Neural cell (in vitro differentiated cells): Measurements from ENCODE around the gene ADAMTS2. TPM values are rescaled to one million over a fixed set of nuclear protein-coding genes. Genes with fewer than 3 reads are reported as not detected.

Source experiments
- H2AFZ ChIP-seq: fragments of 200-600, 300-800 bp; sonication (generic), shearing (Covaris generic); 2 replicates; pipeline ENCODE4 v1.6.0; 2014; ENCODE audit warnings: low read depth, mild to moderate bottlenecking, antibody characterized with exemption, low read length, moderate library complexity
- H3F3A ChIP-seq: fragments of 200-600 bp; shearing (Covaris generic); 2 replicates; pipeline ENCODE4 v1.6.1; 2016; ENCODE audit warnings: mild to moderate bottlenecking, moderate library complexity, mixed read lengths, antibody characterized with exemption, low read length; ENCODE audit not compliant: insufficient read depth, poor library complexity, severe bottlenecking
- H3K27ac ChIP-seq: fragments of 200-600, 300-800 bp; sonication (generic), shearing (Covaris generic); 2 replicates; pipeline ENCODE4 v1.5.1; 2014; ENCODE audit warnings: mild to moderate bottlenecking, low read length, moderate library complexity
- H3K27me3 ChIP-seq: fragments of 300-800, 200-600 bp; sonication (generic), shearing (Covaris generic); 2 replicates; pipeline ENCODE4 v1.6.0; 2014; ENCODE audit warnings: mild to moderate bottlenecking, low read depth, low read length, moderate library complexity; ENCODE audit not compliant: insufficient read depth
- H3K36me3 ChIP-seq: fragments of 300-800, 200-600 bp; sonication (generic), shearing (Covaris generic); 2 replicates; pipeline ENCODE4 v1.5.1; 2014; ENCODE audit warnings: mild to moderate bottlenecking, antibody characterized with exemption, low read length, moderate library complexity; ENCODE audit not compliant: insufficient read depth
- H3K4me2 ChIP-seq: fragments of 300-800, 200-600 bp; sonication (generic), shearing (Covaris generic); 2 replicates; pipeline ENCODE4 v1.6.0; 2014; ENCODE audit warnings: mild to moderate bottlenecking, low read length
- H3K4me3 ChIP-seq: fragments of 300-800, 200-600 bp; sonication (generic), shearing (Covaris generic); 2 replicates; pipeline ENCODE4 v1.5.1; 2014; ENCODE audit warnings: mild to moderate bottlenecking, low read length, moderate library complexity
- H3K79me2 ChIP-seq: fragments of 200-600 bp; shearing (Covaris generic); replicated peaks from 2 replicates; pipeline ENCODE4 v1.6.0; 2014; ENCODE audit warnings: mild to moderate bottlenecking, low read length, moderate library complexity; ENCODE audit not compliant: insufficient read depth
- H3K9ac ChIP-seq: fragments of 300-800, 200-600 bp; sonication (generic), shearing (Covaris generic); 2 replicates; pipeline ENCODE4 v1.6.1; 2016; ENCODE audit warnings: mild to moderate bottlenecking, low read length, mixed read lengths
- H3K9me2 ChIP-seq: fragments of 200-600 bp; shearing (Covaris generic); 2 replicates; pipeline ENCODE4 v1.6.1; 2016; ENCODE audit warnings: mild to moderate bottlenecking, low read length, mixed read lengths; ENCODE audit not compliant: insufficient read depth
- H3K9me3 ChIP-seq: fragments of 200-600, 300-800 bp; sonication (generic), shearing (Covaris generic); 2 replicates; pipeline ENCODE4 v1.6.1; 2016; ENCODE audit warnings: mild to moderate bottlenecking, mixed run types, low read length, moderate library complexity, mixed read lengths
- H4K20me1 ChIP-seq: fragments of 200-600 bp; shearing (Covaris generic); 2 replicates; pipeline ENCODE4 v1.6.1; 2016; ENCODE audit warnings: mild to moderate bottlenecking, mixed run types; ENCODE audit not compliant: insufficient read depth
- EP300 ChIP-seq: fragments of 450-650 bp; conservative IDR thresholded peaks from 2 replicates; pipeline ENCODE4 v1.6.1; 2014; ENCODE audit warnings: antibody characterized with exemption, mild to moderate bottlenecking, moderate library complexity; ENCODE audit not compliant: poor library complexity, severe bottlenecking
- EZH2 ChIP-seq: fragments of 200-600, 300-800 bp; shearing (Covaris generic), sonication (generic); IDR thresholded peaks from 2 replicates; pipeline ENCODE4 v1.6.1; 2014; ENCODE audit warnings: antibody characterized with exemption, low read length, borderline replicate concordance, mild to moderate bottlenecking; ENCODE audit not compliant: insufficient read depth, poor library complexity, severe bottlenecking
- MXI1 ChIP-seq: fragments of 450-650 bp; conservative IDR thresholded peaks from 2 replicates; pipeline ENCODE4 v1.6.1; 2014; ENCODE audit warnings: antibody characterized with exemption, mild to moderate bottlenecking; ENCODE audit not compliant: poor library complexity, severe bottlenecking
- POLR2AphosphoS5 ChIP-seq: IDR thresholded peaks from 2 replicates; pipeline ENCODE4 v1.6.1; 2012
- RAD21 ChIP-seq: fragments of 450-650 bp; conservative IDR thresholded peaks from 2 replicates; pipeline ENCODE4 v1.6.1; 2014; ENCODE audit warnings: antibody characterized with exemption, mild to moderate bottlenecking, moderate library complexity
- SMC3 ChIP-seq: fragments of 450-650 bp; conservative IDR thresholded peaks from 2 replicates; pipeline ENCODE4 v1.6.1; 2014; ENCODE audit warnings: antibody characterized with exemption, mild to moderate bottlenecking, moderate library complexity; ENCODE audit not compliant: poor library complexity
- TAF1 ChIP-seq: IDR thresholded peaks from 2 replicates; pipeline ENCODE4 v1.6.1; 2012; ENCODE audit warnings: low read depth
- polyA plus RNA-seq: library from polyadenylated mRNA; depleted of rRNA; stranded (reverse); fragments of >200 nt; gene quantifications from 2 replicates; pipeline ENCODE4 v1.2.3, GENCODE V29; 2014
- TF ChIP-seq, protein P1 (sequence below): fragments of 450-650 bp; IDR thresholded peaks from 2 replicates; pipeline ENCODE4 v1.5.1; 2014; ENCODE audit warnings: antibody characterized with exemption, mild to moderate bottlenecking, moderate library complexity; ENCODE audit not compliant: poor library complexity, severe bottlenecking
- TF ChIP-seq, protein P2 (sequence below): IDR thresholded peaks from 2 replicates; pipeline ENCODE4 v1.6.1; 2012; ENCODE audit warnings: borderline replicate concordance

The ADAMTS2 gene
- polyA plus RNA-seq, 1 donor from 2014 or later: 0.61 TPM

- no peak overlapping the region for H3K4me3 ChIP-seq
- no peaks in the 10 kb centered on the region for H3K9me3 ChIP-seq
- no peak overlapping the region for H3K4me2 ChIP-seq
- no peak for TF ChIP-seq TAF1
- TF ChIP-seq, protein P1, sequence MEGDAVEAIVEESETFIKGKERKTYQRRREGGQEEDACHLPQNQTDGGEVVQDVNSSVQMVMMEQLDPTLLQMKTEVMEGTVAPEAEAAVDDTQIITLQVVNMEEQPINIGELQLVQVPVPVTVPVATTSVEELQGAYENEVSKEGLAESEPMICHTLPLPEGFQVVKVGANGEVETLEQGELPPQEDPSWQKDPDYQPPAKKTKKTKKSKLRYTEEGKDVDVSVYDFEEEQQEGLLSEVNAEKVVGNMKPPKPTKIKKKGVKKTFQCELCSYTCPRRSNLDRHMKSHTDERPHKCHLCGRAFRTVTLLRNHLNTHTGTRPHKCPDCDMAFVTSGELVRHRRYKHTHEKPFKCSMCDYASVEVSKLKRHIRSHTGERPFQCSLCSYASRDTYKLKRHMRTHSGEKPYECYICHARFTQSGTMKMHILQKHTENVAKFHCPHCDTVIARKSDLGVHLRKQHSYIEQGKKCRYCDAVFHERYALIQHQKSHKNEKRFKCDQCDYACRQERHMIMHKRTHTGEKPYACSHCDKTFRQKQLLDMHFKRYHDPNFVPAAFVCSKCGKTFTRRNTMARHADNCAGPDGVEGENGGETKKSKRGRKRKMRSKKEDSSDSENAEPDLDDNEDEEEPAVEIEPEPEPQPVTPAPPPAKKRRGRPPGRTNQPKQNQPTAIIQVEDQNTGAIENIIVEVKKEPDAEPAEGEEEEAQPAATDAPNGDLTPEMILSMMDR: no peak
- TF ChIP-seq MXI1: no peak
- TF ChIP-seq, protein P2, sequence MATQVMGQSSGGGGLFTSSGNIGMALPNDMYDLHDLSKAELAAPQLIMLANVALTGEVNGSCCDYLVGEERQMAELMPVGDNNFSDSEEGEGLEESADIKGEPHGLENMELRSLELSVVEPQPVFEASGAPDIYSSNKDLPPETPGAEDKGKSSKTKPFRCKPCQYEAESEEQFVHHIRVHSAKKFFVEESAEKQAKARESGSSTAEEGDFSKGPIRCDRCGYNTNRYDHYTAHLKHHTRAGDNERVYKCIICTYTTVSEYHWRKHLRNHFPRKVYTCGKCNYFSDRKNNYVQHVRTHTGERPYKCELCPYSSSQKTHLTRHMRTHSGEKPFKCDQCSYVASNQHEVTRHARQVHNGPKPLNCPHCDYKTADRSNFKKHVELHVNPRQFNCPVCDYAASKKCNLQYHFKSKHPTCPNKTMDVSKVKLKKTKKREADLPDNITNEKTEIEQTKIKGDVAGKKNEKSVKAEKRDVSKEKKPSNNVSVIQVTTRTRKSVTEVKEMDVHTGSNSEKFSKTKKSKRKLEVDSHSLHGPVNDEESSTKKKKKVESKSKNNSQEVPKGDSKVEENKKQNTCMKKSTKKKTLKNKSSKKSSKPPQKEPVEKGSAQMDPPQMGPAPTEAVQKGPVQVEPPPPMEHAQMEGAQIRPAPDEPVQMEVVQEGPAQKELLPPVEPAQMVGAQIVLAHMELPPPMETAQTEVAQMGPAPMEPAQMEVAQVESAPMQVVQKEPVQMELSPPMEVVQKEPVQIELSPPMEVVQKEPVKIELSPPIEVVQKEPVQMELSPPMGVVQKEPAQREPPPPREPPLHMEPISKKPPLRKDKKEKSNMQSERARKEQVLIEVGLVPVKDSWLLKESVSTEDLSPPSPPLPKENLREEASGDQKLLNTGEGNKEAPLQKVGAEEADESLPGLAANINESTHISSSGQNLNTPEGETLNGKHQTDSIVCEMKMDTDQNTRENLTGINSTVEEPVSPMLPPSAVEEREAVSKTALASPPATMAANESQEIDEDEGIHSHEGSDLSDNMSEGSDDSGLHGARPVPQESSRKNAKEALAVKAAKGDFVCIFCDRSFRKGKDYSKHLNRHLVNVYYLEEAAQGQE: no peak
- no peak for TF ChIP-seq RAD21
- TF ChIP-seq EP300: no peak
- no peak for TF ChIP-seq EZH2
- no peak for TF ChIP-seq POLR2AphosphoS5
- no peak for TF ChIP-seq SMC3
- no peaks in the 10 kb centered on the region for H3K27me3 ChIP-seq
- no peak overlapping the region for H3K9ac ChIP-seq
- H3K79me2 ChIP-seq: no peaks in the 10 kb centered on the region
- no peak overlapping the region for H3K27ac ChIP-seq
- H3F3A ChIP-seq: no peaks in the 10 kb centered on the region
- no peaks in the 10 kb centered on the region for H3K9me2 ChIP-seq
- H3K36me3 ChIP-seq: no peaks in the 10 kb centered on the region
- H2AFZ ChIP-seq: no peak overlapping the region
- no peaks in the 10 kb centered on the region for H4K20me1 ChIP-seq
Measured at GRCh38 chr5:179273441-179274145, 71.7 kb downstream of the ADAMTS2 start.

DNA sequence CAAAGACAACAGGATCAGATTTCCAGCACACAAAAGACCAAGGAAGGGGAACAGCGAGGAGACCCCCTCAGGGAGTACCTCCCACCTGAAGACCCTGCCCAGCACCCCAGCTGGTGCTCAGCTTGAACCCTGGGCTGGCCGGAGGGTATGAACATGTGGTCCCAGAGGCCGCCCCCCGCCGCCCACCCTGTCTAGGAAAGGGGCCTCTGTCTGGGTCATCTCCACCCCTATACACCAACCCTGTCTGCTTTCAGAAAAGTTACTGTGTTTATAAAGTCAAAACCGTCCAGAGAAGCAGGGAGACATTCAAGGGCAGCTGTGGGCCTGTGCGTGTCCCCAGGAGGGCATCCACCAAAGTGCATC, 72.2 kb downstream of the ADAMTS2 start:
- Histone ChIP-seq H3K27me3 (no peaks in the 10 kb centered on the region), H3K4me2 (no peak overlapping the region), H2AFZ (no peak overlapping the region), H3K9ac (no peak overlapping the region), H3K9me2 (no peaks in the 10 kb centered on the region), H4K20me1 (no peaks in the 10 kb centered on the region), H3K27ac (no peak overlapping the region), H3K4me3 (no peak overlapping the region), H3K36me3 (no peaks in the 10 kb centered on the region), H3K79me2 (no peaks in the 10 kb centered on the region), H3F3A (no peaks in the 10 kb centered on the region), H3K9me3 (no peaks in the 10 kb centered on the region)
- TF ChIP-seq, protein P2: no peak
- no peak for TF ChIP-seq RAD21
- no peak for TF ChIP-seq TAF1
- no peak for TF ChIP-seq POLR2AphosphoS5
- no peak for TF ChIP-seq EZH2
- TF ChIP-seq, protein P1: no peak
- TF ChIP-seq SMC3: no peak
- no peak for TF ChIP-seq MXI1
- no peak for TF ChIP-seq EP300
